C4-2B (cell line): ENCODE data around the gene ZFP62.

Experiments used
- ZFX ChIP-seq: fragments of 450-650 bp; IDR thresholded peaks from 2 replicates; pipeline ENCODE4 v1.6.1; 2017
- TF ChIP-seq, protein P1 (sequence below): fragments of 450-650 bp; conservative IDR thresholded peaks from 2 replicates; pipeline ENCODE4 v1.5.1; 2017; ENCODE audit warnings: mild to moderate bottlenecking

DNA sequence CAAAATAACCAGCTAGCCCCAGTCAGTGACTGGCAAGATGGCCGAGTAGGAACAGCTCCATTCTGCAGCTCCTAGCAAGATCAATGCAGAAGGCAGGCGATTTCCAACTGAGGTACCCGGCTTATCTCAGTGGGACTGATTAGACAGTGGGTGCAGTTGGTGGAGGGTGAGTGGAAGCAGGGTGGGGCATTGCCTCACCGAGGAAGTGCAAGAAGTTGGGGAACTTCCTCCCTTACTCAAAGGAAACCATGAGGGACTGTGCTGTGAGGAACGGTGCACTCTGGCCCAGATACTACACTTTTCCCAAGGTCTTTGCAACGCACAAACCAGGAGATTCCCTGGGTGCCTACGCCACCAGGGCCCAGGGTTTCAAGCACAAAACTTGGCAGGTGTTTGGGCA is 28.3 kb upstream of the ZFP62 start:
- TF ChIP-seq, protein P1, sequence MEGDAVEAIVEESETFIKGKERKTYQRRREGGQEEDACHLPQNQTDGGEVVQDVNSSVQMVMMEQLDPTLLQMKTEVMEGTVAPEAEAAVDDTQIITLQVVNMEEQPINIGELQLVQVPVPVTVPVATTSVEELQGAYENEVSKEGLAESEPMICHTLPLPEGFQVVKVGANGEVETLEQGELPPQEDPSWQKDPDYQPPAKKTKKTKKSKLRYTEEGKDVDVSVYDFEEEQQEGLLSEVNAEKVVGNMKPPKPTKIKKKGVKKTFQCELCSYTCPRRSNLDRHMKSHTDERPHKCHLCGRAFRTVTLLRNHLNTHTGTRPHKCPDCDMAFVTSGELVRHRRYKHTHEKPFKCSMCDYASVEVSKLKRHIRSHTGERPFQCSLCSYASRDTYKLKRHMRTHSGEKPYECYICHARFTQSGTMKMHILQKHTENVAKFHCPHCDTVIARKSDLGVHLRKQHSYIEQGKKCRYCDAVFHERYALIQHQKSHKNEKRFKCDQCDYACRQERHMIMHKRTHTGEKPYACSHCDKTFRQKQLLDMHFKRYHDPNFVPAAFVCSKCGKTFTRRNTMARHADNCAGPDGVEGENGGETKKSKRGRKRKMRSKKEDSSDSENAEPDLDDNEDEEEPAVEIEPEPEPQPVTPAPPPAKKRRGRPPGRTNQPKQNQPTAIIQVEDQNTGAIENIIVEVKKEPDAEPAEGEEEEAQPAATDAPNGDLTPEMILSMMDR, result no peak
- TF ChIP-seq ZFX, result no peak
